Ishikawa (cell line): ENCODE data around the gene CSNK2A2.

Experiments used
- CEBPB ChIP-seq: IDR thresholded peaks from 2 replicates; pipeline ENCODE4 v1.6.1; 2012
- CREB1 ChIP-seq: IDR thresholded peaks from 2 replicates; pipeline ENCODE4 v1.6.1; 2012; ENCODE audit warnings: low read depth
- EGR1 ChIP-seq: IDR thresholded peaks from 2 replicates; pipeline ENCODE4 v1.6.1; 2012
- EP300 ChIP-seq: IDR thresholded peaks from 2 replicates; pipeline ENCODE4 v1.6.1; 2012; ENCODE audit warnings: borderline replicate concordance
- FOXM1 ChIP-seq: IDR thresholded peaks from 2 replicates; pipeline ENCODE4 v1.6.1; 2012; ENCODE audit warnings: low read depth, borderline replicate concordance
- TAF1 ChIP-seq: IDR thresholded peaks from 2 replicates; pipeline ENCODE4 v1.6.1; 2012; ENCODE audit warnings: low read depth, mild to moderate bottlenecking
- USF1 ChIP-seq: IDR thresholded peaks from 2 replicates; pipeline ENCODE4 v1.6.1; 2012
- YY1 ChIP-seq: IDR thresholded peaks from 2 replicates; pipeline ENCODE4 v1.6.1; 2012; ENCODE audit warnings: low read depth
- ZBTB7A ChIP-seq: IDR thresholded peaks from 2 replicates; pipeline ENCODE4 v1.6.1; 2012; ENCODE audit warnings: low read depth
- TF ChIP-seq, protein P1 (sequence below): IDR thresholded peaks from 2 replicates; pipeline ENCODE4 v1.6.1; 2012; ENCODE audit warnings: low read depth, mild to moderate bottlenecking

- TF ChIP-seq EP300 (no peak), CEBPB (no peak), CREB1 (no peak), TAF1 (no peak), YY1 (no peak), USF1 (no peak), FOXM1 (no peak), ZBTB7A (no peak), EGR1 (no peak)
- TF ChIP-seq, protein P1, sequence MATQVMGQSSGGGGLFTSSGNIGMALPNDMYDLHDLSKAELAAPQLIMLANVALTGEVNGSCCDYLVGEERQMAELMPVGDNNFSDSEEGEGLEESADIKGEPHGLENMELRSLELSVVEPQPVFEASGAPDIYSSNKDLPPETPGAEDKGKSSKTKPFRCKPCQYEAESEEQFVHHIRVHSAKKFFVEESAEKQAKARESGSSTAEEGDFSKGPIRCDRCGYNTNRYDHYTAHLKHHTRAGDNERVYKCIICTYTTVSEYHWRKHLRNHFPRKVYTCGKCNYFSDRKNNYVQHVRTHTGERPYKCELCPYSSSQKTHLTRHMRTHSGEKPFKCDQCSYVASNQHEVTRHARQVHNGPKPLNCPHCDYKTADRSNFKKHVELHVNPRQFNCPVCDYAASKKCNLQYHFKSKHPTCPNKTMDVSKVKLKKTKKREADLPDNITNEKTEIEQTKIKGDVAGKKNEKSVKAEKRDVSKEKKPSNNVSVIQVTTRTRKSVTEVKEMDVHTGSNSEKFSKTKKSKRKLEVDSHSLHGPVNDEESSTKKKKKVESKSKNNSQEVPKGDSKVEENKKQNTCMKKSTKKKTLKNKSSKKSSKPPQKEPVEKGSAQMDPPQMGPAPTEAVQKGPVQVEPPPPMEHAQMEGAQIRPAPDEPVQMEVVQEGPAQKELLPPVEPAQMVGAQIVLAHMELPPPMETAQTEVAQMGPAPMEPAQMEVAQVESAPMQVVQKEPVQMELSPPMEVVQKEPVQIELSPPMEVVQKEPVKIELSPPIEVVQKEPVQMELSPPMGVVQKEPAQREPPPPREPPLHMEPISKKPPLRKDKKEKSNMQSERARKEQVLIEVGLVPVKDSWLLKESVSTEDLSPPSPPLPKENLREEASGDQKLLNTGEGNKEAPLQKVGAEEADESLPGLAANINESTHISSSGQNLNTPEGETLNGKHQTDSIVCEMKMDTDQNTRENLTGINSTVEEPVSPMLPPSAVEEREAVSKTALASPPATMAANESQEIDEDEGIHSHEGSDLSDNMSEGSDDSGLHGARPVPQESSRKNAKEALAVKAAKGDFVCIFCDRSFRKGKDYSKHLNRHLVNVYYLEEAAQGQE = no peak
Measured at GRCh38 chr16:58148526-58148925, 49.4 kb downstream of the CSNK2A2 start.
